Measurements from ENCODE around the gene PLVAP.

Gene PLVAP, protein sequence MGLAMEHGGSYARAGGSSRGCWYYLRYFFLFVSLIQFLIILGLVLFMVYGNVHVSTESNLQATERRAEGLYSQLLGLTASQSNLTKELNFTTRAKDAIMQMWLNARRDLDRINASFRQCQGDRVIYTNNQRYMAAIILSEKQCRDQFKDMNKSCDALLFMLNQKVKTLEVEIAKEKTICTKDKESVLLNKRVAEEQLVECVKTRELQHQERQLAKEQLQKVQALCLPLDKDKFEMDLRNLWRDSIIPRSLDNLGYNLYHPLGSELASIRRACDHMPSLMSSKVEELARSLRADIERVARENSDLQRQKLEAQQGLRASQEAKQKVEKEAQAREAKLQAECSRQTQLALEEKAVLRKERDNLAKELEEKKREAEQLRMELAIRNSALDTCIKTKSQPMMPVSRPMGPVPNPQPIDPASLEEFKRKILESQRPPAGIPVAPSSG

DNA sequence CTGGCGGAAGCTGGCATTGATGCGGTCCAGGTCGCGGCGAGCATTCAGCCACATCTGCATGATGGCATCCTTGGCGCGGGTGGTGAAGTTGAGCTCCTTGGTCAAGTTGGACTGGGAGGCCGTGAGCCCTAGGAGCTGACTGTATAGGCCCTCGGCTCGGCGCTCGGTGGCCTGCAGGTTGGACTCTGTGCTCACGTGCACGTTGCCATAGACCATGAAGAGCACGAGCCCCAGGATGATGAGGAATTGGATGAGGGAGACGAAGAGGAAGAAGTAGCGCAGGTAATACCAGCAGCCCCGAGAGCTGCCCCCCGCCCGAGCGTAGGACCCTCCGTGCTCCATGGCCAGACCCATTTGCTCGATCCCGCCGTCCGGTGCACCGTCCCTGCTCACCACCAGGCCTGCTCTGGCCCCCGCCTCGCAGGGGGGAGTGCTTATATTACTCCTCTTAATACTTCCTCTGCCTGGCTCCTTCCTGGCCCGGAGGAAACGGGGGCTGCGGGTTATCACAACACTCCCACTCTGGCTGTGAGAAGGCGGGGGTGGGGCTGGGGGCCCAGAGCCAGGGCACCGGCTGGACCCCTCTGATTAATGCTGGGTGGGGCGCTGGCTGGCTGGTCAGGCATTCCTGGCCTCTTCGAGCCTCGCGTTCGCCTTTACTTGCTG lies at the start of gene PLVAP:
TSS of gene PLVAP (minus strand) at position 408 of the 666 bp plus-strand sequence. CDS start at position 354, 54 bp downstream.
- ChIA-PET CTCF (interaction anchor here (1.1 kb wide), 1 partner anchor 9 kb away, joined by 4 read pairs; no protein-coding TSS in a partner anchor), POLR2A (no interaction called here)
- no peak for TF ChIP-seq ARNT (IDR thresholded peaks at IDR 0.05)
- no peak for TF ChIP-seq ELF4 (IDR thresholded peaks at IDR 0.05)
- no peak for DNase-seq (ENCODE audit: extremely low spot score)

DNA sequence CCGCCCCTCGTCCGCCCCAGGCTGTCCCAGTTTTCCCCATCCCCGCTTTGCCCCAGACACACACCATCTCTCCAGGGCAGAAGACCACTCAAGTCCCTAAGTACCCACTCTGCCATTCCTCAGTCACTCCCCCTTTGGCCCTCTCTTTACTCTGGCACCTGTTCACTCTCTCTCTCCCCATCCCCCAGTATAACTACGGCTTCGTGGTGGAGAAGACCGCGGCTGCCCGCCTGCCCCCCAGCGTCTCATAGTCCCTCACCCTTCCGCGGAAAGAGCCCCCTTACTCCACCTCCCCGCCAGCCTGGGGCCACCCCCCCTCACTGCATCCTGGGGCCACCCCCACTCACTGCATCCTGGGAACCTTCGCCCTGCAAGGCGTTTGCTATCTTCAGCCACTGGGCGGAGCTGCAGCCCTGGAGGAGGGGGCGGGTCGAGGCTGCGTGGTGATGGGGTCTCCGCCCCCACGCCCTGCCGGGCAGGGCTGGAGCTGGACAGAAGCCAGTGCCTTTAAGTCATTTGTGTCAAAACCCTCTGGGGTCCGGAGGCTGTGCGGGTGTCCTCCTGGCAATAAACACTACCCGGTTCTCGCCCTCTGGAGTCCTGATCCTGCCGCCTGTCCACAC lies 47.7 kb upstream of the PLVAP start:
- TF ChIP-seq FOXM1 (IDR thresholded peaks at IDR 0.05; ENCODE audit: borderline replicate concordance), result no peak
- no peak for TF ChIP-seq FOXA1 (IDR thresholded peaks at IDR 0.05)
- no peak for TF ChIP-seq ELF4 (IDR thresholded peaks at IDR 0.05)
- no peak for TF ChIP-seq HDGF (IDR thresholded peaks at IDR 0.05; ENCODE audit: borderline replicate concordance)
- TF ChIP-seq FOXK2 (IDR thresholded peaks at IDR 0.05), result no peak
- no peak for TF ChIP-seq TARDBP (IDR thresholded peaks at IDR 0.05)
- ChIA-PET POLR2A (interaction anchor here (0.7 kb wide), 1 partner anchor 12 kb away, joined by 3 read pairs; no protein-coding TSS in a partner anchor), CTCF (interaction anchor here (0.6 to 1.2 kb wide), 3 partner anchors 24 to 60 kb away, joined by 3 to 6 read pairs (median 3); partner anchors contain the start of gene TMEM221)
- DNase-seq (ENCODE audit: extremely low spot score), result peak; percentile 76

DNA sequence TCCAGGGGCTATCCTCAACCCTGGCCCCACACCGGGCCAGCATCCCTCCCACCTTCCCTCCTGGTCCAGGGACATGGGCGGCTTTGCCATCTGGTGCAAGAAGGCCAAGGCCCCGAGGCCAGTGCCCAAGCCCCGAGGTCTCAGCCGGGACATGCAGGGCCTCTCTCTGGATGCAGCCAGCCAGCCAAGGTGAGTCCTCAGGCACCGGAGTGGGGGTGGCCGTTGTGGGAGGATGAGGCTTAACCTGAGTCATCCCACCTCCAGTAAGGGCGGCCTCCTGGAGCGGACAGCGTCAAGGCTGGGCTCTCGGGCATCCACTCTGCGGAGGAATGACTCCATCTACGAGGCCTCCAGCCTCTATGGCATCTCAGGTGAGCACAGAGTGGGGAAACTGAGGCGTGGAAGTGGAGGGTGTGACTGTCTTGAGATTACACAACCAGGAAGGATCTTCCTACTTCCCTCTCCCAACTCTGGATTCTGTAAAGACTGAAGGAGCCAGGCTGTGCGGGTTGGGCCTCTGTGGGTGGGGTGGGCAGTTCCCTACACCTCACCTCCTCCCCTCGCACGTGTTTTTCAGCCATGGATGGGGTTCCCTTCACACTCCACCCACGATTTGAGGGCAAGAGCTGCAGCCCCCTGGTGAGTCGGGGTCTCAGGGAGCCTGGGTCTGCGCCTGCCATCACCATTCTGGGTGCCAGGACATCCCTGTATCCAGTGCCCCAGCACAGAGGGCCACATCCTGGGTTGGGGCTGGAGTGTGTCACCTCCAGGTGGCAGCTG lies 46.5 kb upstream of the PLVAP start:
- ChIA-PET POLR2A (no interaction called here), CTCF (interaction anchor here (0.6 kb wide), 1 partner anchor 42 kb away, joined by 5 read pairs; no protein-coding TSS in a partner anchor)
- no peak for TF ChIP-seq L3MBTL2 (conservative IDR thresholded peaks at IDR 0.05)
- no peak for TF ChIP-seq CTBP1 (IDR thresholded peaks at IDR 0.05; ENCODE audit: borderline replicate concordance)
- no peak for TF ChIP-seq BHLHE40 (IDR thresholded peaks at IDR 0.05; ENCODE audit: borderline replicate concordance)
- no peak for TF ChIP-seq ELF4 (IDR thresholded peaks at IDR 0.05)
- no peak for DNase-seq (ENCODE audit: extremely low spot score)

DNA sequence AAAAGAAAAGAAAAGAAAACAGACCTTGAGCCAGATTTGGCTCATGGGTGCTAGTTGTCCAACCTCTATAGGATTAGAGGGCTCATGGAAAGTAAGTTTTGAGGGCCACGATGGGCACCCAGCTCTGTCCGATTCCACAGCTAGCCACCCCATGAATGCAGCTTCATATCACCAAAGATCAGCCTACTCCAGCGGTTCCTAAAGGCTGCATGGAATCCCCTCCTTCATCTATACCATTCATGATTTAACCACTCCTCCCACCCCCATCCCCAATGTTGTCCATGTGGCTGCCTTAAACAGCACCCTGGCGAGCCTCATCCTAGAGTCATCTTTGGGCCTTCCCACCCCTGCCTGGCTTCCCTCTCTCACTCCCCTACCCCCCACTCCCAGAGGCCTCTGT lies 44.8 kb upstream of the PLVAP start:
- TF ChIP-seq TARDBP (IDR thresholded peaks at IDR 0.05) (no peak), FOXM1 (IDR thresholded peaks at IDR 0.05; ENCODE audit: borderline replicate concordance) (no peak), FOXK2 (IDR thresholded peaks at IDR 0.05) (no peak), FOXA1 (IDR thresholded peaks at IDR 0.05) (no peak), HDGF (IDR thresholded peaks at IDR 0.05; ENCODE audit: borderline replicate concordance) (no peak)
- TF ChIP-seq, protein P1, sequence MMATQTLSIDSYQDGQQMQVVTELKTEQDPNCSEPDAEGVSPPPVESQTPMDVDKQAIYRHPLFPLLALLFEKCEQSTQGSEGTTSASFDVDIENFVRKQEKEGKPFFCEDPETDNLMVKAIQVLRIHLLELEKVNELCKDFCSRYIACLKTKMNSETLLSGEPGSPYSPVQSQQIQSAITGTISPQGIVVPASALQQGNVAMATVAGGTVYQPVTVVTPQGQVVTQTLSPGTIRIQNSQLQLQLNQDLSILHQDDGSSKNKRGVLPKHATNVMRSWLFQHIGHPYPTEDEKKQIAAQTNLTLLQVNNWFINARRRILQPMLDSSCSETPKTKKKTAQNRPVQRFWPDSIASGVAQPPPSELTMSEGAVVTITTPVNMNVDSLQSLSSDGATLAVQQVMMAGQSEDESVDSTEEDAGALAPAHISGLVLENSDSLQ (IDR thresholded peaks at IDR 0.05), result no peak
- ChIA-PET CTCF (no interaction called here), POLR2A (no interaction called here)
- no peak for DNase-seq (ENCODE audit: extremely low spot score)

DNA sequence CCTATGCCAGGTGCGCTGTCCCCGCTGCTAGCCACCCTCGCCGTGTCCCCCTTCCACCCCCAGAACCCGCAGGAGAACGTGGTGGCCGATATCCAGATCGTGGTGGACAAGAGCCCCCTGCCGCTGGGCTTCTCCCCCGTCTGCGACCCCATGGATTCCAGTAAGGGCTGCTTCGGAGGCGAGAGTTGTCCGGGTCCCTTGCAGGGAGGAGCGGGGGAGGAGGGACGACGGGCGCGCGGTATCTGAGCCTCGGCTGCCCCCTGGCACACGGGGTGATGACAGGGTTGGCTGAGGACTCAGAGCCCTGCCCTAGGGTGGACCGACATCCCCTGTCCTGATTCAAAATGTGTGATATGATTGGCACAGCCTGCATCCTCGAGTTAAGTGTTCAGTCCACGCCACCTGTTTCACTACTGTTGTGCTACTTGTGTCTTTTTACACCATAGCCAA lies 43.4 kb upstream of the PLVAP start:
- CTCF ChIA-PET, result no interaction called here
- TF ChIP-seq L3MBTL2 (conservative IDR thresholded peaks at IDR 0.05) (peak; percentile 65), ZNF384 (IDR thresholded peaks at IDR 0.05) (no peak), TARDBP (IDR thresholded peaks at IDR 0.05) (no peak)
- POLR2A ChIA-PET, result interaction anchor here (0.6 to 1.4 kb wide), 2 partner anchors 14 to 17 kb away, joined by 3 to 4 read pairs; no protein-coding TSS in a partner anchor
- no peak for DNase-seq (ENCODE audit: extremely low spot score)

DNA sequence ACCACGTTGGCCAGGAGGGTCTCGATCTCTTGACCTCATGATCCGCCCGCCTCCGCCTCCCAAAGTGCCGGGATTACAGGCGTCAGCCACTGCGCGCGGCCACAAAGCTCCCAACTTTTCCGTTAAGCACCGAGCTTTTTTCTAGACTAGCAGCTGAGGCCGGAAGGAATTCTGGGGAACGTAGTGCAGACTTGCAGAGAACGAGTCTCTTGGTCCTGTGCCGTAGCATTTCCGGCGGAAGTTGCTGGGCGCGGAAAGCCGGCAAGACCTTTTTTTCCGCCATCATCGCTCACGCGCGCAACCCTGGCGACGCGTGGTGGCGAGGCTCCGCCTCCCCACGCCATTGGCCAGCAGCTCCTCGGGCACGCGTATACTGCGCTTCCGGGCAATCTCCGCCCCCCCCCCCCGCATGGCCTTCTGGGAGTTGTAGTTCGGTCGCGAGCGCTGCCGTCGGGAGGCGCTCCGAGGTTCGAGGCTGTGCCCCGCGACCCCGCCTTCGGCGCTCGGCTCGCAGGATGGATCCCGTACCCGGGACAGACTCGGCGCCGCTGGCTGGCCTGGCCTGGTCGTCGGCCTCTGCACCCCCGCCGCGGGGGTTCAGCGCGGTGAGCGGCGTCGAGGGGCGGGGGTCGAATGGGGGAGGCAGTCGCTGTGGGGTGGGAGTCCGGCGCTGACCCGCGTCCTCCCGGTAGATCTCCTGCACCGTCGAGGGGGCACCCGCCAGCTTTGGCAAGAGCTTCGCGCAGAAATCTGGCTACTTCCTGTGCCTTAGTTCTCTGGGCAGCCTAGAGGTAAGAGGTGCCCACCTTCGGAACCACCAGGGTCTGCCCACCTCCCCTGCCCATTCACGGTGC lies 42.7 kb upstream of the PLVAP start, which contains the start of gene MVB12A:
TSS of gene MVB12A (plus strand) at position 427 of the 854 bp plus-strand sequence. CDS start at position 516, 89 bp downstream.
- TF ChIP-seq FOXA1 (IDR thresholded peaks at IDR 0.05) (no peak), HDGF (IDR thresholded peaks at IDR 0.05; ENCODE audit: borderline replicate concordance) (no peak), ZNF384 (IDR thresholded peaks at IDR 0.05) (peak; percentile 85), CTBP1 (IDR thresholded peaks at IDR 0.05; ENCODE audit: borderline replicate concordance) (no peak), SP1 (IDR thresholded peaks at IDR 0.05) (no peak), TARDBP (IDR thresholded peaks at IDR 0.05) (no peak)
- DNase-seq (ENCODE audit: extremely low spot score), result peak; percentile 98
- ChIA-PET CTCF (interaction anchor here (1.1 kb wide), 2 partner anchors 9 to 14 kb away, joined by 3 to 4 read pairs; partner anchors contain the start of gene BST2), POLR2A (interaction anchor here (0.5 to 2.0 kb wide), 23 partner anchors 9 to 889 kb away, joined by 3 to 25 read pairs (median 4); partner anchors contain the start of genes BABAM1, BST2, DDA1 and JUND)

DNA sequence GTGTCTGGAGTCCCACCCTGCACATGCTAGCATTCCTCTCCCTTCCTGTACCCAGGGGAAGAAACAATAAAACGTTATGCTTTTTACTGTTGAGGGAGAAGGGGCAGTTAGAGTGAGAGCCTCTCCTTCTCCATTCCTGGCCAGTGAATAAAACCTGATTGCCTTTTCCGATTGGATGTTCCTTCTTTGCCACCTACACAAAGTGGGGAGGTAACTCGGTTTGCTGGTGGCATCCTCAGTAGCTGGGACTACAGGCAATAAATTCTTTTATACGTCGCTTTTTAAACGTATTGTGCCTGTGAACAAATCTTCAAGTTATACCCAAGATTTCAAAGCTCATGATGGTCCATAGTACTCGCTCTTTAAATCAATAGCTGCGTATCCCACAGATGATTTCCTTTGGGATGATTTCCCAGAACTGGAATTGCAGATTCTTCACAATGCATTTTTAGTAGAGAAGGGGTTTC lies 42.0 kb upstream of the PLVAP start:
- no peak for DNase-seq (ENCODE audit: extremely low spot score)
- ChIA-PET CTCF (interaction anchor here (0.6 to 1.1 kb wide), 3 partner anchors 8 to 32 kb away, joined by 3 to 4 read pairs (median 4); partner anchors contain the start of gene BST2), POLR2A (interaction anchor here (0.5 to 2.0 kb wide), 23 partner anchors 8 to 889 kb away, joined by 3 to 25 read pairs (median 4); partner anchors contain the start of genes BABAM1, BST2, DDA1 and JUND)
- TF ChIP-seq L3MBTL2 (conservative IDR thresholded peaks at IDR 0.05), result no peak
- TF ChIP-seq ELF4 (IDR thresholded peaks at IDR 0.05), result no peak
- no peak for TF ChIP-seq SP1 (IDR thresholded peaks at IDR 0.05)
- no peak for TF ChIP-seq ARNT (IDR thresholded peaks at IDR 0.05)
- no peak for TF ChIP-seq HDGF (IDR thresholded peaks at IDR 0.05; ENCODE audit: borderline replicate concordance)
- no peak for TF ChIP-seq FOXM1 (IDR thresholded peaks at IDR 0.05; ENCODE audit: borderline replicate concordance)
- TF ChIP-seq, protein P1 (IDR thresholded peaks at IDR 0.05), result no peak
- TF ChIP-seq SUZ12 (IDR thresholded peaks at IDR 0.05), result no peak
- no peak for TF ChIP-seq CTBP1 (IDR thresholded peaks at IDR 0.05; ENCODE audit: borderline replicate concordance)
- no peak for TF ChIP-seq LEF1 (IDR thresholded peaks at IDR 0.05; ENCODE audit: borderline replicate concordance)
- no peak for TF ChIP-seq BHLHE40 (IDR thresholded peaks at IDR 0.05; ENCODE audit: borderline replicate concordance)
- no peak for TF ChIP-seq ZNF384 (IDR thresholded peaks at IDR 0.05)
- TF ChIP-seq NFRKB (IDR thresholded peaks at IDR 0.05), result no peak
- no peak for TF ChIP-seq FOXK2 (IDR thresholded peaks at IDR 0.05)
- TF ChIP-seq TARDBP (IDR thresholded peaks at IDR 0.05), result no peak
- no peak for TF ChIP-seq FOXA1 (IDR thresholded peaks at IDR 0.05)

Measured in HEK293T (cell line).